DOHH2 (cell line): ENCODE measurements around the gene ICA1L.
A peak's percentile ranks its signal among the peaks of the same experiment; 100 is the strongest.

Experiments used
- H3F3A ChIP-seq: fragments of 200-600 bp; sonication (generic), shearing (Covaris generic); 2 replicates; pipeline ENCODE4 v1.6.0; 2016; ENCODE audit warnings: antibody characterized with exemption, mild to moderate bottlenecking; ENCODE audit not compliant: control insufficient read depth, insufficient read depth
- H3K27ac ChIP-seq: fragments of 200-600 bp; sonication (generic); 2 replicates; pipeline ENCODE4 v1.5.1; 2014; ENCODE audit warnings: low read depth, mild to moderate bottlenecking, low read length, moderate library complexity
- H3K27me3 ChIP-seq: fragments of 200-600 bp; sonication (generic); 2 replicates; pipeline ENCODE4 v1.6.1; 2014; ENCODE audit warnings: mild to moderate bottlenecking, low read length, mixed read lengths; ENCODE audit not compliant: control insufficient read depth
- H3K36me3 ChIP-seq: fragments of 200-600 bp; sonication (generic); 2 replicates; pipeline ENCODE4 v1.6.1; 2014; ENCODE audit warnings: mild to moderate bottlenecking, low read length, moderate library complexity, mixed read lengths; ENCODE audit not compliant: control insufficient read depth
- H3K4me1 ChIP-seq: fragments of 200-600 bp; sonication (generic); 2 replicates; pipeline ENCODE4 v1.6.1; 2014; ENCODE audit warnings: mild to moderate bottlenecking, low read length, mixed read lengths; ENCODE audit not compliant: control insufficient read depth
- H3K4me2 ChIP-seq: fragments of 200-600 bp; sonication (generic); 2 replicates; pipeline ENCODE4 v1.6.0; 2014; ENCODE audit warnings: mild to moderate bottlenecking, low read length, moderate library complexity
- H3K4me3 ChIP-seq: fragments of 200-600 bp; sonication (generic); 2 replicates; pipeline ENCODE4 v1.5.1; 2014; ENCODE audit warnings: mild to moderate bottlenecking, low read length, mixed read lengths
- H3K79me2 ChIP-seq: fragments of 200-600 bp; sonication (generic); 2 replicates; pipeline ENCODE4 v1.6.1; 2014; ENCODE audit warnings: mild to moderate bottlenecking, low read length, mixed read lengths; ENCODE audit not compliant: control insufficient read depth
- H3K9me2 ChIP-seq: fragments of 200-600 bp; sonication (generic); replicated peaks from 2 replicates; pipeline ENCODE4 v1.6.1; 2014; ENCODE audit warnings: mild to moderate bottlenecking, low read length, mixed read lengths; ENCODE audit not compliant: control insufficient read depth
- H3K9me3 ChIP-seq: fragments of 200-600 bp; sonication (generic); 2 replicates; pipeline ENCODE4 v1.6.1; 2014; ENCODE audit warnings: antibody characterized with exemption, low read length, mixed read lengths; ENCODE audit not compliant: control insufficient read depth, insufficient read depth
- H4K20me1 ChIP-seq: fragments of 200-600 bp; sonication (generic); 2 replicates; pipeline ENCODE4 v1.6.0; 2014; ENCODE audit warnings: low read depth, mild to moderate bottlenecking, antibody characterized with exemption, low read length, moderate library complexity; ENCODE audit not compliant: control insufficient read depth, insufficient read depth
- EZH2phosphoT487 ChIP-seq: fragments of 200-600 bp; sonication (generic); IDR thresholded peaks from 2 replicates; pipeline ENCODE4 v1.6.1; 2017; ENCODE audit warnings: borderline replicate concordance, mild to moderate bottlenecking, antibody characterized with exemption, low read length, moderate library complexity, mixed read lengths
- TF ChIP-seq, protein P1 (sequence below): fragments of 200-600 bp; sonication (generic); IDR thresholded peaks from one replicate; pipeline ENCODE4 v1.5.1; 2014; ENCODE audit warnings: antibody characterized with exemption, mild to moderate bottlenecking, low read depth, low read length; ENCODE audit not compliant: poor library complexity, severe bottlenecking

Gene ICA1L

DNA sequence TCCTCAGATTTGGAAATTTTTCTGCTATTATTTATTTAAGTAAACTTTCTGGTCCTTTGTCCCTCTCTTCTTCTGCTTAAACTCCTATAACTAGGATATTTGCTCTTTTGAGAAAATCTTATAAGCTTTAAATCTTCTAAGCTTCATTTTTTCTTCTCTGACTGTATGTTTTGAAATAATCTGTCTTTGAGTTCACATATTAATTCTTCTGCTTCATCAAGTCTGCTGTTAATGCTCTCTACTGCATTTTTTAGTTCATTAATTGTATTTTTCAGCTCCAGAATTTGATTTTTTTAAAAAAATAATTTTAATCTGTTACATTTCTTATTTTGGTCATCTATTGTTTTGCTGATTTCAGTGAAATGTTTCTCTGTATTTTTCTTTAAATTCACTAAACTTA lies 28.9 kb downstream of the ICA1L start:
- no peaks in the 10 kb centered on the region for H3K36me3 ChIP-seq
- no peak overlapping the region for H3K27ac ChIP-seq
- TF ChIP-seq, protein P1, sequence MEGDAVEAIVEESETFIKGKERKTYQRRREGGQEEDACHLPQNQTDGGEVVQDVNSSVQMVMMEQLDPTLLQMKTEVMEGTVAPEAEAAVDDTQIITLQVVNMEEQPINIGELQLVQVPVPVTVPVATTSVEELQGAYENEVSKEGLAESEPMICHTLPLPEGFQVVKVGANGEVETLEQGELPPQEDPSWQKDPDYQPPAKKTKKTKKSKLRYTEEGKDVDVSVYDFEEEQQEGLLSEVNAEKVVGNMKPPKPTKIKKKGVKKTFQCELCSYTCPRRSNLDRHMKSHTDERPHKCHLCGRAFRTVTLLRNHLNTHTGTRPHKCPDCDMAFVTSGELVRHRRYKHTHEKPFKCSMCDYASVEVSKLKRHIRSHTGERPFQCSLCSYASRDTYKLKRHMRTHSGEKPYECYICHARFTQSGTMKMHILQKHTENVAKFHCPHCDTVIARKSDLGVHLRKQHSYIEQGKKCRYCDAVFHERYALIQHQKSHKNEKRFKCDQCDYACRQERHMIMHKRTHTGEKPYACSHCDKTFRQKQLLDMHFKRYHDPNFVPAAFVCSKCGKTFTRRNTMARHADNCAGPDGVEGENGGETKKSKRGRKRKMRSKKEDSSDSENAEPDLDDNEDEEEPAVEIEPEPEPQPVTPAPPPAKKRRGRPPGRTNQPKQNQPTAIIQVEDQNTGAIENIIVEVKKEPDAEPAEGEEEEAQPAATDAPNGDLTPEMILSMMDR = no peak
- no peak for TF ChIP-seq EZH2phosphoT487
- no peaks in the 10 kb centered on the region for H3F3A ChIP-seq
- peaks cover 4% of the 10 kb centered on the region; the same call in 1 of the 2 replicates for H3K9me3 ChIP-seq
- H4K20me1 ChIP-seq = no peaks in the 10 kb centered on the region
- no peak overlapping the region for H3K4me3 ChIP-seq
- no peak overlapping the region for H3K4me2 ChIP-seq
- H3K9me2 ChIP-seq = no peaks in the 10 kb centered on the region
- H3K4me1 ChIP-seq = no peaks in the 10 kb centered on the region
- no peaks in the 10 kb centered on the region for H3K79me2 ChIP-seq
- no peaks in the 10 kb centered on the region for H3K27me3 ChIP-seq

DNA sequence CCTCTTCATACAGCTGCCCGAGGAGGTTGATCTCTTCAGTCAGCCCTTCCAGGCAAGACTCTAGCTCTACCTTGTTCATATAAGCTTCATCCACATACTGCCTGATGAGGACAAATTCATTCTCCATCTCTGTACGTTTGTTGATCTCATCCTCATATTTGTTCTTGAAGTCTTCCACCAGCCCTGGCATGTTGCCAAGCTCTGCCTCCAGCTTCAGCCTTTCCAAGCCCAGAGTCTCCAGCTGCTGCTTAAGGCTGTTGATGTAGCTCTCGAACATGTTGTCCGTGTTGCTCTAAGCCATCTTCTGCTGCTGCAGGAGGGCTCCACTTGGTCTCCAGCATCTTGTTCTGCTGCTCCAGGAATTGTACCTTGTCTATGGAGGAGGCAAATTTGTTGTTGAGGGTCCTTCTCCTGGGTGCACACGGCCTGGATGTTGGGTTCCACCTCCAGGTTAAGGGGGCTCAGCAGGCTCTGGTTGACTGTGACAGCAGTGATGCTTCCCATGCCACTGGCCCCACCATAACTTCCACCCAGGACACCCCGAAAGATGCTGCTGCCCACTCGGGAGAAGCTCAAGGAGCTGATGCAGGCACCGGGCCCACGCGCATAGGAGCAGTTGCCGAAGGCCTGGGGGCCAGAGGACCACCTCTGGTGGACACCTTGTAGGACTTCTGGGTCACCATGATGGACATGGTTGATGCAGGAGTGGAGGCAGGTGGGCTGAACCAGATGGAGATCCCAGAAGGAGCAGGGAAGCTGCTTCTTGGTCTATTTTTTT lies 30.3 kb downstream of the ICA1L start:
- no peaks in the 10 kb centered on the region for H3K79me2 ChIP-seq
- no peaks in the 10 kb centered on the region for H3K9me2 ChIP-seq
- H3K4me3 ChIP-seq = no peak overlapping the region
- H3F3A ChIP-seq = no peaks in the 10 kb centered on the region
- no peak overlapping the region for H3K27ac ChIP-seq
- H3K4me2 ChIP-seq = no peak overlapping the region
- no peak for TF ChIP-seq EZH2phosphoT487
- TF ChIP-seq, protein P1 = no peak
- H3K36me3 ChIP-seq = no peaks in the 10 kb centered on the region
- no peaks in the 10 kb centered on the region for H3K27me3 ChIP-seq
- H3K4me1 ChIP-seq = no peaks in the 10 kb centered on the region
- peaks cover 4% of the 10 kb centered on the region; the same call in 1 of the 2 replicates for H3K9me3 ChIP-seq
- H4K20me1 ChIP-seq = no peaks in the 10 kb centered on the region

DNA sequence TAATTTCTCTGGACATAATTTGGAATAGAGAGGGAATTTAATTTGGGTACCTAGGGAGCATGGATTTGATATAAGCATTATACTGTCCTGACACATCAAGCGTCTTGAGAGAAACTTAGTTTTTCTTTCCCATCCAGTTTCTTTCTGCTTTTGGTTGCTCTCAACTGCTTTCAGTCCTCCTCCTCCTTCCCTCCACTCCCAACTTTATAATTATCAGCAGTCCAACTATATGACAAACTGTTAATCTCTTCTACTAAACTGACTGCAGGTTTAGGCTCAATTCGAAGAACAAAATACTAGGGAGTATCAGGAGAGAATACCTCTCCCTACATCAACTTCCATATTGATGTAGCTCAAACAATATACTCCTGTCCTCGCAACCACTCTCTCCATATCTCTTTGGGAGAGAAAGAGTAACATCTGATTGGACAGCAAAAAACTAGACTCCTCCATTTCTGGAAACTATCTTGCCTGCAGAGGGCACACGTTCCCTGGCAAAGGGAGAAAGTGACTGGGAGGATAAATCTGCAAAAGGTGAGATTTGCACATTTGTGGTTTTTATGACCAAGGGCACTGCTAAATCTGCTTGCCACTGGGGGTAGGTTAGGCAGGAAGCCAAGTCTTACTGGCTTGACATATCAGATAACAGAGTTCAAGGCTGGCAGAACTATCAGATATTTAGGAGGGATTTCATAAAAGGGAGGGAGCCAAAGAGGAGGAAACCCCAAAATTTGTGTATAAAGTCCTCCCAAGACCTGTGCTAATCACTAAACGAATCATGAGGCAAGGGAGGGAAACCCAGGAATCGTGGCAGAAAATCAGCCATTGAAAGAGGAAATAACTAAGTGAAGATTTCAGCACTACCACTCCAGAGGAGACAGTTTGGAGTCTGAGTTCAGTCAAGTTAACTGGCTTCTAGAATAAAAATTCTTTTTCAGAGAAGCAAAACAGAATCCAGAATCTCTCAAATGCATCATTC lies 40.0 kb downstream of the ICA1L start:
- H3K79me2 ChIP-seq = no peaks in the 10 kb centered on the region
- no peak for TF ChIP-seq EZH2phosphoT487
- TF ChIP-seq, protein P1 = peak; percentile 75
- H3K9me3 ChIP-seq = no peaks in the 10 kb centered on the region
- no peaks in the 10 kb centered on the region for H3K36me3 ChIP-seq
- peak overlapping the region; percentile 67 for H3K4me2 ChIP-seq
- no peaks in the 10 kb centered on the region for H3F3A ChIP-seq
- no peaks in the 10 kb centered on the region for H3K27me3 ChIP-seq
- peaks cover 13% of the 10 kb centered on the region for H3K4me1 ChIP-seq
- H3K27ac ChIP-seq = no peak overlapping the region
- H4K20me1 ChIP-seq = no peaks in the 10 kb centered on the region
- no peaks in the 10 kb centered on the region for H3K9me2 ChIP-seq
- peak overlapping the region; percentile 56 for H3K4me3 ChIP-seq
